Measurements from ENCODE around the gene HIC2.
"Not testable (repeated sequence)": the region's sequence is repeated elsewhere in the genome, so short reads cannot be mapped to it uniquely, and the experiment has no call there.

The HIC2 gene

DNA sequence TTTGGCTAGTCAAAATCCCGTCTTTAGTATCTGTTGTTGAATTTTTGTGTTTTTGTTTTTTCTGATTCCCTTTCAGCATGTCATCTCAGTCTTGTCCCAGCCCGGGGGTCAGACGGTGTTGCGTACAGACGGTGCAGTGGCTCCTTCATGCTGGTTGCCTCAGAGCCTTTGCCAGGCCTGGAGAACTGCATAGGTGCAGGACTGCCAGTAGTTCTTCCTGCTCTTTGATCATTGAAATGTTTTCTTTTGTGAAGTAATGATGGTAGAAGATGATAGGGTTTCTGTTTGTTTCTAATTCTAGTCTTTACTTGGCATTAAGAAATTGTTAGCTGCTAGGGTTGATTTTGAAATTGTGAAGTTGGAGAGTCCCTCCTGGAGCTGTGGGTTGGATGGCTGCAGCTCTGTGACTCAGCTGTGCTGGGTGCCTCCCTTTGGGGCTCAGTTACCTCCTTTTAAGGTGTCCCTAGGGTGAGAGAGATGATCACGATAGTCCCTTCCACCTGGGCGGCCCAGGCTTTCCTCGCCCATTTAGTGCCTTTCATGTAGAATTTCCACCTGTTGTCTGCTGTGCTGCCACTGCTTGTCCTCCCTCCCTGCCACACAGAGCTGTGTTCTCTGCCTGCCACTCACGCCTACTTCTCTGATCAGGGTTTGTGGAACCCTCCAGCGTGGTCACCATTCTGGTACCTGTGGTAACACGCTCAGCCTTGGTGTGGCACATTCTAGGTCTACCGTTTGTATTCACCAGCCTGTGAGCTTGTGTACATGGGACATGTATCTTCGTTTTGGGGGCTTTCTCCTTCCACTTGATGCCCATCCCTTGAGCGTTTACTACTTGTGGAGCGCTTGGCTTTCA is 17.4 kb downstream of the HIC2 start:
- not testable (repeated sequence) for DNase-seq (ENCODE audit: extremely low read depth, low read depth)

DNA sequence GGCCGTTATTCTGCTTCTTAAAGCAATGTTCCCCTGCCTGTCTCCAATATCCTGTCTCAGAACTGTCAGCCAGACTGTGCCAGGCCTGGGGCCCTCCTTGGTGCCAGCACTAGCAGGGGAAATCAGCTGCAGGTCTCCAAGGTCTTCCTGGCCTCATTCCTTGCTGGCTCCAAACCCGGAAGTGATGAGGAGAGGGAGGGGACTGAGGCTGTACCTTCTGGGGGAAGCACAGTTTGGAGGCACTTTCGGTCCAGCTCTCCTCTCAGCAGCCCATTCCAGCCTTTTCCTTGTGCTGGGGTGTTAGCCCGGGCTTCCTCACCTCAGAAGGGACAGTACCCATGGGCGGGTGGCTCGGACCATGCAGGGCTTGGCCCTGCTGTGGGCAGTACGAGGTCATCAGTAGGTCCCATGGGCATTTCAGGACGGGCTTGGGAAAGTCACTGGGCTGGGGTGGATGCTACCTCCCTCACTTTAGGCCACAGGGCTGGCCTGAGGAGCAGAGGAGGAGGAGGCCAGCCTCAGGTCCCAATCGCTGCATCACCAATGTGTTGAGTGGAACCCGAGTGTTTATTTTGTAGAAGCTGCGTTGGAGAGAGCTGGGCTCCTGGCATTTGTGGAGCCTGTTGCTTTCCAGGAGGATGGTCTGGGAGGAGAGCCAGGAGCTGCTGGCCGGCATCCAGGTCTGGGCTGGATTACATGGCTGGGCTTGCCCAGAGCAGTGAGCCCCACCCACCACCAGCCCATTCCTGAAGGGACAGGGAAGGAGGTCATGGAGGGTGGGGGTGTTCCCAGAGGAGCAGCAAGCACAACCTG is 19.0 kb downstream of the HIC2 start:
- not testable (repeated sequence) for DNase-seq (ENCODE audit: extremely low read depth, low read depth)

DNA sequence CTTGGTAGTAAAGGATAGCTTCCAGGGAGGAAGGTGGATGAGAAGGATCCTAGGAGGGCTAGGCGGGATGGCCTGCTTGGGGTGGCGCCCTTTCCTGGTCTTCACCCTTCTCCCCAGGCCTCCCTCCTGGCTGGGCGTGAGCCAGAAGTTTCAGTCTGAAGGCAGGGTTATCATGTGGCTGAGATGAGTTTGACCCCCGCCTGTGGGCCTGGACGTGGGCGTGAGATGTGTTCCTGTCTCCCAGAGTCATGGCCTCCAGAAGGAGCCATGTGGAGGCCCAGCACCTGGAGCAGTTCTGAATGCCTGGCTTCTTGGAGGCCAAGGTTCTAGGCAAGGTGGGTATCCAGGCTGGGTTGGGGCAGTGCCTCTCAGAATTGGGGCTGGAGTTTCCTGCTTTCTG is 20.8 kb downstream of the HIC2 start:
- not testable (repeated sequence) for DNase-seq (ENCODE audit: extremely low read depth, low read depth)

DNA sequence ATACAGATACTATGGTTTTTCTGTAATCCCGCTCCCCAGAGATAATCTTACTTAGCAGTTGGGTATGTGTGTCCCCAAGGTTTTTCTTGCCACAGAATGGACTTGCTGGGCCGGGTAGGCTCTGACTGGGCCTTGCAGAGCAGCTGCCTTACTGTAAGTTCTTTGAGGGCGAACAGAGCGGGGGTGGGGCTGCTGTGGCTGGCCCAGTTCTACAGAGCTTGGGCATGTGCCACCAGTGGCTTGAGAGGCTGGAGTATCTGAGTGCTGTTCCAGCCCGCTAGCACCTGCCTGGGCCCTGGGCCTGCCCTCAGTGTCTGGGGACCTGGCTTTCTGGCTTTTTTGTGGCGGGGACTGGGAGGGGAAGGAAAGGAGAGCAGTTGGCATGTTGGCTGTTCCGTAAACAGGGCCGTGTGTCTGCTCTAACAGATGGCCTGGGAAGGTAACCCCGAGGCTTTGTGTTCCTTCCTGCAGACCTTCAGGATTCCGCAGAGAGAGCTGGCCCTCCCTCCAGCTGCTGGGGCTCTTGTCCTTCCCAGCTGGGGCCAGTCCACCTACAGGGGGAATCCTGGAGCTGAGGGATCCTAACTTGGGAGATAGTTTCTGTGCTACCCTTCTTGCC is 23.0 kb downstream of the HIC2 start:
- not testable (repeated sequence) for DNase-seq (ENCODE audit: extremely low read depth, low read depth)

DNA sequence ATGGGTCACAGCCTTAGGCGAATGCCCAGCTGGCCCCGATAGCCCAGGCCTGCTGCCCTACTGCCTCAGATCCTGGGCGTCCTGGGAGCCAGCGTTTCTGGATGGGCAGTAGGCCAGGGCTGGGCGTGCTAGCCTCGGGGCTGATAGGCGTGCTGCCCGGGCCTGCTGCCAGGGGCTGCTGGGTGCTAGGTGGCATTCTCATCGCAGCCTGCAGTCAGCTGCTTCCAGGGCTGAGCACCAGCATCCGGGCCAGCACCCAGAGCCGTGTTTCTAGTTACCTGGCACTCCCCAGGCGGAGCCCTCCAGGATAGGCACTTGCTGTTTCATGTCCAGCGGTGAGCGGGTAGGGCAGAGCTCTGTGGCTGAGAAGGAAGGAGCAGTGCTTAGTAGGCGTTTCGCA is 23.5 kb downstream of the HIC2 start:
- DNase-seq (ENCODE audit: extremely low read depth, low read depth), result not testable (repeated sequence)

DNA sequence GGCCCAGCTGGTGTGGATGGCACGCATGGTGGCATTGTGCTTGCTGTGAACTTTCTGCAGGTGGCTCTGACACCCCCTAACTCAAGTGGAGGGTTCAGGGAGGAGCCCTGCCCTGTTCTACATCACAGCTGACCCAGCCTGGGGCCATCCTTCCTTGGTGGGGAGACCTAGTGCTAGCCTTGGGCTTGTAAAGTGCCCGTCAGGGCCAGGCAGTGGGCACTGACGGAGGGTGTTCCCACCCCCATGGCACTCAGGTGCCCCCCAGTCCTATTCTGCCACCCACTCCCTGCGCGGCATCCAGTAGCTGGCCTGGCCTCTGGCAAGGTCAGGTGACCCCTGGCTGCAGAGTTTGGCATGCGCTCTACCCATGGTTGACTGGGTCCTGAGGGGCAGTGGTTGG is 24.0 kb downstream of the HIC2 start:
- not testable (repeated sequence) for DNase-seq (ENCODE audit: extremely low read depth, low read depth)

DNA sequence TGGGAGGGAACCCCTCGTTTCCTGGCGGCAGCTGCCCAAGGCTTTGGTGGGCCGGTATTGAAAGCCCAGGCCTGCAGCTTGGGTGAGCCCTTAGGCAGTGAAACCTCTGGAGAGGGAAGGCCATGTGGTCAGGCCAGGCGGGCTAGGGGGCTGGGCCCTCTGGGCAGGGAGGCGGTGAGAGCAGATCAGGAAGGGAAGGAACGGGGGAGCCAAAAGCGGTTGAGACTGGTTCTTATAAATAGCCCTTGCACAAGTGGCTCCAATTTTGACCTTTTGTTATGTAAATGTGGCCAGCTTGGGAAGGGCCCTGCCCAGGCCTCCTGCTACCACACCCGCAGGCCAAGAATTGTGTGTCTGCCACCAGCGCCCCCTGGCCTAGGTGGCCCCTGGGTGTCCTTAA is 25.0 kb downstream of the HIC2 start:
- DNase-seq (ENCODE audit: extremely low read depth, low read depth), result not testable (repeated sequence)

DNA sequence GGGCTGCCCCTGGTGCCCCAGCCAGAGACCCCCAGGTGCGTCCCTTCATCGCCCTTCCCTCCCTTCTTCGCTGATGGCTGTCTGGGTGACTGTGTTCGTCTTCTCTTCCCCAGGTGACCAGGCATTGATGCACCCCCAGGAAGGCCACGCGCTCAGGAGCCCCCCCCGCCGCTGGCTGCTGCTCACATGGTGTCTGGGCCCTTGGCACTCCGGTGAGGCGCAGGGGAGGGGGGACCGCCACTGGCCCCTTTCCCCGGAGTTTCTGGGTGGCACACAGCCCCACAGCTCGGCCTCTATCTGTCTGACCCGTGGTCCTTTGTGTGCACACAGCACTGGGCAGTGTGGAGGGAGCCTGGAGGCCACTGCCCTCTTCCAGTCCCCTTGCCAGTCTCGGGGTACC is 25.5 kb downstream of the HIC2 start:
- DNase-seq (ENCODE audit: extremely low read depth, low read depth), result not testable (repeated sequence)

DNA sequence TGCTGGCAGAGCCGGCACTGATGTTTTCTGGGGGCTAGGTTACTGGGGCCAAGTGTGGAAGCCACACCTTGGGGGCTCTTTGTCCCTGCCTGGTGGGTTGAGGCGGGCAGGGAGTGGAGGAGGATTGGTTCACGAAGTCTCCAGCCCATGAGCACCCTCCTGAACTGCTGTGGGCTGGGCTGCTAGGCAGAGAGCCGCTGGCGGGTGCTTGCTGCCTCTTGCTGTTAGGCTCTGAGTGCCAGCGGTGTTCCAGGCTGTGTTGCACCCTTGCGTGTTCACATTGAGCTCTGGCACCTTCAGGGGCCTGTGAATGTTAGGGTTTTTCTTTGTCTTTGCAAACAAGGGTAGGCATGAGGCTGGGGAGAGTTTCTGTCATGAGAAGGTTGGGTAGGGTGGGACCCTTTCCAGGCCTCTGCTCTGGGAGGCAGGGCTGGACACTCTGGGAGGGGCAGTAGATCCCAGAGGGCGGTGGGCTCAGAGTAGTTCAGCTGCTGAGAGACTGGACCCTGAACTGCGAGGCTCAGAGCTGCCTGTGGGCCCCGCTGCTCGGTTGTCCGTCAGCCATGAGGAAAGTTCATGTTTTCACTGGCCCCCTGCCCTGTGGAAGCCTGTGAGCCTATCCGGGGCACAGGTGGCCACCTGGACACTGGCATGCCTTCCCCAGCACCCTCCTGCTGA is 26.0 kb downstream of the HIC2 start:
- no peak for DNase-seq (ENCODE audit: extremely low read depth, low read depth)
- TF ChIP-seq, protein P1, sequence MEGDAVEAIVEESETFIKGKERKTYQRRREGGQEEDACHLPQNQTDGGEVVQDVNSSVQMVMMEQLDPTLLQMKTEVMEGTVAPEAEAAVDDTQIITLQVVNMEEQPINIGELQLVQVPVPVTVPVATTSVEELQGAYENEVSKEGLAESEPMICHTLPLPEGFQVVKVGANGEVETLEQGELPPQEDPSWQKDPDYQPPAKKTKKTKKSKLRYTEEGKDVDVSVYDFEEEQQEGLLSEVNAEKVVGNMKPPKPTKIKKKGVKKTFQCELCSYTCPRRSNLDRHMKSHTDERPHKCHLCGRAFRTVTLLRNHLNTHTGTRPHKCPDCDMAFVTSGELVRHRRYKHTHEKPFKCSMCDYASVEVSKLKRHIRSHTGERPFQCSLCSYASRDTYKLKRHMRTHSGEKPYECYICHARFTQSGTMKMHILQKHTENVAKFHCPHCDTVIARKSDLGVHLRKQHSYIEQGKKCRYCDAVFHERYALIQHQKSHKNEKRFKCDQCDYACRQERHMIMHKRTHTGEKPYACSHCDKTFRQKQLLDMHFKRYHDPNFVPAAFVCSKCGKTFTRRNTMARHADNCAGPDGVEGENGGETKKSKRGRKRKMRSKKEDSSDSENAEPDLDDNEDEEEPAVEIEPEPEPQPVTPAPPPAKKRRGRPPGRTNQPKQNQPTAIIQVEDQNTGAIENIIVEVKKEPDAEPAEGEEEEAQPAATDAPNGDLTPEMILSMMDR (IDR thresholded peaks at IDR 0.05; ENCODE audit: low read depth, low read length), result no peak

DNA sequence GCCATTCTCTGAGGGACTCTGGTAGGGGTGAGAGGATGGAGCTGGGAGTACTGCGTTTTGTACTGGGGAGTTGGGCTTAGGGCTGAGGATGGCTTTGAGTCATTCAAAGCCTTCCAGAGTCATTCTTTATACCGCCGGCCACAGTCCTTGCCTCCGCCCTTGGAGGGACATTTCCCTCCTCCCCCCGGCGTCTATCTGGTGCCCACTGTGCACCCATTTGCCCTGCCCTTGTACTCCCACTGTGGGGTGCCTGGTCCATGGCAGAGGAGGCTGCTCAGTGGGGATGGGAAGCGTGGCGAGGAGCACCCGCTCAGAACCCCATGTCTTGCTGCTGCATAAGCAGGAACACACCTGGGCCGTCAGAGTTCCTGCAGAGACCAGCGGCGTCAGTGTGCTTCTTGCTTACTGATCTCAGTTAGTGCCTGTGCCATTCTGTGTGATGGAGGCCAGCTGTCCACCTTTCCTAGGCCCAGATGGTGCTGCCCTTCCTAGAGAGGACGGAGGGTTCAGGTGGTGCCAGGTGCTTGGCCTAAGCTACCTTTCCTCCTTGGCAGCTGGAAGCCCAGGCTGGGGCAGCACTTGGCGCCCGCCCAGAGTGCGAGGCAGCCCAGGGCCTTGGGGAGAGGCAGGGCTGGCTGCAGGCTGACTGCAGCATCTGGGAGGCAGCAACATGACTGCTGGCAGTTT is 26.7 kb downstream of the HIC2 start:
- TF ChIP-seq, protein P1 (IDR thresholded peaks at IDR 0.05; ENCODE audit: low read depth, low read length), result no peak
- no peak for DNase-seq (ENCODE audit: extremely low read depth, low read depth)

DNA sequence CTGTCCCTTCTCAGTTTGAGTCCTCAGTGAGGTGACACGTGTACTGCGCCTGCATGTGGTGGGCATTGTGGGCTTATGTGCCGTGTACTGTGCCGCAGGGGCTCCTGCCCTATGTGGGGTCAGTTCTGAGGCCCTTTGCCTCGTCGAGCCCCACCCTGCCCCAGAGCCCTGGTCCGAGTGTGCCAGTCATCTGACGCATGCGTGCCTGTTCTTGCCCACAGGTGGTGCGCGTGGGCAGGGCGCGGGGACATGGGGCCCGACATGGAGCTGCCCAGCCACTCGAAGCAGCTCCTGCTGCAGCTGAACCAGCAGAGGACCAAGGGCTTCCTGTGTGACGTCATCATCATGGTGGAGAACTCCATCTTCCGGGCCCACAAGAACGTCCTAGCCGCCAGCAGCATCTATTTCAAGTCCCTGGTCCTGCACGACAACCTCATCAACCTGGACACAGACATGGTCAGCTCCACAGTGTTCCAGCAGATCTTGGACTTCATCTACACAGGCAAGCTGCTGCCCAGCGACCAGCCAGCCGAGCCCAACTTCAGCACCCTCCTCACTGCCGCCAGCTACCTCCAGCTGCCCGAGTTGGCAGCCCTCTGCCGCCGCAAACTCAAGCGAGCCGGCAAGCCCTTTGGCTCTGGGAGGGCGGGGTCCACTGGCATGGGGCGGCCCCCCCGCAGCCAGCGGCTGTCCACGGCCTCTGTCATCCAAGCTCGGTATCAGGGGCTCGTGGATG is 27.7 kb downstream of the HIC2 start:
- TF ChIP-seq, protein P1 (IDR thresholded peaks at IDR 0.05; ENCODE audit: low read depth, low read length), result no peak
- DNase-seq (ENCODE audit: extremely low read depth, low read depth), result no peak

Data from AG09319 (cell line).